Common myeloid progenitor, CD34-positive (primary cell): ENCODE results near the gene TGM2.

Experiments used
- CTCF ChIA-PET: fragments of 350-600 bp; sonication (Branson Sonifier 250); formaldehyde crosslinking; loops from one replicate; lab custom pipeline; 2021; ENCODE audit warnings: antibody characterized with exemption; lab: Charles Lee
- POLR2A ChIA-PET: fragments of 350-600 bp; sonication (Branson Sonifier 250); formaldehyde crosslinking; loops from one replicate; lab custom pipeline; 2021; ENCODE audit warnings: antibody characterized with exemption; lab: Charles Lee
- DNase-seq, 3 donors: peaks; one replicate each; pipeline versions ENCODE4 v3.0.0 to v3.0.0-alpha.2; 2013
- H3K27ac ChIP-seq, 2 experiments: 1 replicate in 1 of 2; 2 replicates in 1 of 2; pipeline ENCODE4 v1.7.0; 2013; ENCODE audit warnings: inconsistent platforms in 2 of 2, low read length in 2 of 2, mild to moderate bottlenecking in 2 of 2, low read depth in 1 of 2, moderate library complexity in 1 of 2; ENCODE audit not compliant: severe bottlenecking in 2 of 2, insufficient read depth in 1 of 2, poor library complexity in 1 of 2
- H3K27me3 ChIP-seq, 5 experiments: replicated peaks in 2 of 5; 1 replicate in 3 of 5; 2 replicates in 2 of 5; pipeline versions ENCODE4 v1.6.1 to v1.7.0; 2013; ENCODE audit warnings: low read length in 4 of 5, mild to moderate bottlenecking in 2 of 5, moderate library complexity in 2 of 5, inconsistent platforms in 1 of 5; ENCODE audit not compliant: insufficient read depth in 5 of 5, control insufficient read depth in 4 of 5
- H3K36me3 ChIP-seq, 4 experiments: 1 replicate in 2 of 4; 2 replicates in 2 of 4; pipeline versions ENCODE4 v1.6.1 to v1.7.0; 2013; ENCODE audit warnings: low read length in 3 of 4, control low read depth in 1 of 4, mild to moderate bottlenecking in 1 of 4; ENCODE audit not compliant: control insufficient read depth in 4 of 4, insufficient read depth in 4 of 4
- H3K4me1 ChIP-seq, 4 experiments: 1 replicate in 3 of 4; 2 replicates in 1 of 4; pipeline versions ENCODE4 v1.6.1 to v1.7.1; 2013; ENCODE audit warnings: low read length in 3 of 4, mild to moderate bottlenecking in 3 of 4, control low read depth in 1 of 4, inconsistent platforms in 1 of 4, moderate library complexity in 1 of 4; ENCODE audit not compliant: control insufficient read depth in 4 of 4, insufficient read depth in 4 of 4; ENCODE audit errors: control extremely low read depth in 1 of 4
- H3K4me3 ChIP-seq, 7 experiments: 1 replicate in 4 of 7; 2 replicates in 3 of 7; pipeline versions ENCODE4 v1.5.1 to v1.7.0; 2013; ENCODE audit warnings: mild to moderate bottlenecking in 7 of 7, low read length in 6 of 7, moderate library complexity in 6 of 7, inconsistent platforms in 2 of 7, low read depth in 2 of 7, control low read depth in 1 of 7; ENCODE audit not compliant: insufficient read depth in 4 of 7, control insufficient read depth in 1 of 7; ENCODE audit errors: extremely low read depth in 1 of 7
- H3K9me3 ChIP-seq, 5 experiments: 1 replicate in 4 of 5; 2 replicates in 1 of 5; pipeline versions ENCODE4 v1.6.1 to v1.7.1; 2013; ENCODE audit warnings: low read length in 4 of 5, mild to moderate bottlenecking in 2 of 5, inconsistent platforms in 1 of 5, low read depth in 1 of 5, moderate library complexity in 1 of 5; ENCODE audit not compliant: control insufficient read depth in 4 of 5, insufficient read depth in 2 of 5; ENCODE audit errors: control extremely low read depth in 1 of 5
- WGBS: methylation state at CpG from one replicate; pipeline ENCODE4 v1.1.5; 2013; ENCODE audit not compliant: insufficient coverage; 5-methylcytosine and 5-hydroxymethylcytosine counted together

The TGM2 gene

DNA sequence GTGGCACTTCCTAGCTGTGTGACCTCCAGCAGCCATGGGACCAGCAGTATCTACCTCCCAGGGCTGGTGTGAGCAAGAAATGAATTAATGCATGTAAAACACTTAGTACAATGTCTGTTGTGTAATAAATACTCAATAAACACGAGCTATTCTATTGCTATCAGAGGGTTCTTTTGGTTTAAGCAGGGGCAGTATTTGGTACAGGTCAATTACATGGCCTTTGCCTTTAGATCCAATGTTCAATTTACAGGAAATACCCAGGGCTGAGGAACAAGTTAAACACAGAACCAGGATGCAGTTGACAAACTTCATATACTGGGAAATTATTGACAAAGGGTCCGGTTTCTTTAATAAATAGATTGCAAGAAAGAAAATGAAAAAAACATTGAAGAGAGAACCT is 2.9 kb downstream of the TGM2 start:
- no peaks in the 10 kb centered on the region for H3K9me3 ChIP-seq
- ChIA-PET CTCF (interaction anchor here (0.9 to 1.6 kb wide), 3 partner anchors 16 to 105 kb away, joined by 3 to 4 read pairs (median 3); no protein-coding TSS in a partner anchor), POLR2A (no interaction called here)
- no peak for DNase-seq
- peaks cover 0 to 22% (median 2%) of the 10 kb centered on the region in 5 experiments for H3K27me3 ChIP-seq
- H3K4me3 ChIP-seq: no peak overlapping the region
- H3K4me1 ChIP-seq: peaks cover 0 to 7% (median 6%) of the 10 kb centered on the region in 4 experiments
- H3K36me3 ChIP-seq: no peaks in the 10 kb centered on the region
- no CpG with 5 or more reads among the region's 2 CpGs for WGBS
- H3K27ac ChIP-seq: no peak overlapping the region

DNA sequence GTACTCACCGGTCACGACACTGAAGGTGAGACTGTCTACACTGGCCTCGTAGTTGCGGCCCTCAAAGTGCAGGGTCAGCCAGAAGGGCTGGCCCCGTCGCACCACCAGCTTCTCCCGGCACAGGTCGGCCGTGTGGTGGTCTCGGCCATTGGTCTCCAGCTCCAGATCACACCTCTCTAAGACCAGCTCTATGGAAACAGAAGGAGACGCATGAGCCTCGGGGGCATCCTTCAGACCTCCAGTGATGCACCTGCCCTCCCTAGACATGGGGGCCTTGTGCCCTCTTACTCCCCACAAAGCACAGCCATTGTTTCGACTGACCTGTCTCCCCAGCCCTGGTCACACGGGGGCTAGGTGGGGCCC is 3.7 kb downstream of the TGM2 start:
- no peak overlapping the region for H3K4me3 ChIP-seq
- H3K4me1 ChIP-seq: peaks cover 0 to 7% (median 6%) of the 10 kb centered on the region in 4 experiments
- no peaks in the 10 kb centered on the region for H3K9me3 ChIP-seq
- 94% methylated on average over 2 of the region's 14 CpGs for WGBS
- DNase-seq: no peak
- H3K36me3 ChIP-seq: no peaks in the 10 kb centered on the region
- POLR2A ChIA-PET: no interaction called here
- H3K27me3 ChIP-seq: peaks cover 0 to 22% (median 2%) of the 10 kb centered on the region in 5 experiments
- no peak overlapping the region for H3K27ac ChIP-seq
- CTCF ChIA-PET: interaction anchor here (0.9 to 1.6 kb wide), 3 partner anchors 17 to 104 kb away, joined by 3 to 4 read pairs (median 3); no protein-coding TSS in a partner anchor

DNA sequence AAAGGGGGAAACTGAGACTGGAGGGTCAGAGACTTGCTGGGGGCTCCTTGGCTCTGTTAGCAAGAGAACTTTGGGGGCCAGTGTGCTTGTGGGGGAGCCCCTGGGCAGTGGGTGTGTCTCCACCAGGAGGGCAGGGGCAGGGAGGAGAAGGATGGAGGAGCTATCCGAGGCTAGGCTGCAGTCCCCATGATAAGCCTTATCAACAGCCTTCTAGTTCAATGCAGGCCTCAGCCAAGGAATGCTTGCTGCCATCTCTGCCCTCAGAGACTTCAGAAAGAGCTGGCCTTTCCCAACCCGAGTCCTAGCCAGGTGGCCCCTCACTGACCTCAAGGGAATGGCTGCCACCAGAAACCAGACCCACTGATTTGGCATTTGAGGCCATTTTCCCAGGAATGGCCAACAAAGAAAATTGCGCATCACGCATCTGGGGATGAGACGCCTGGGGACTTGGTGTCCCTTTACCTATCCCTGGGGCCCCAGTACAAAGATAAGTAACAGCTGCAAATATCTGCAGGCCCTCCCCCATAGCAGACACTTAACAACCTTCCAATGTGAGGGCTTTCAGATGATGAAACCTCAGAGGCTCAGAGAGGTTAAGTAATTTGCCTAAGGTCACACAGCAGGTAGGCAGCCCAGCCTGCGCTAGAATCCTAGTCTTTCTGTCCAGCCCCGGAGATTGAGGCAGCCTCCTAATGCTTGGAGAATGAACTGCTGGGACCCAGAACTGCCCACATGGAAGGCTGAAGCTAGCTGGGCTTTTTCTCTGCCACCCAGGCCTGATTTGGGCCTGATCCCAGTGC is 4.9 kb downstream of the TGM2 start:
- Histone ChIP-seq H3K36me3 (no peaks in the 10 kb centered on the region), H3K4me1 (peaks cover 0 to 3% (median 3%) of the 10 kb centered on the region in 4 experiments), H3K27ac (no peak overlapping the region), H3K4me3 (no peak overlapping the region), H3K9me3 (no peaks in the 10 kb centered on the region), H3K27me3 (peaks cover 0 to 15% (median 2%) of the 10 kb centered on the region in 5 experiments)
- CTCF ChIA-PET: interaction anchor here (1.3 to 1.5 kb wide), 2 partner anchors 47 to 63 kb away, joined by 3 to 4 read pairs; no protein-coding TSS in a partner anchor
- WGBS: 87% methylated on average over 7 of the region's 7 CpGs
- POLR2A ChIA-PET: no interaction called here
- peak in 1 of 3 donors; percentile 46 for DNase-seq

DNA sequence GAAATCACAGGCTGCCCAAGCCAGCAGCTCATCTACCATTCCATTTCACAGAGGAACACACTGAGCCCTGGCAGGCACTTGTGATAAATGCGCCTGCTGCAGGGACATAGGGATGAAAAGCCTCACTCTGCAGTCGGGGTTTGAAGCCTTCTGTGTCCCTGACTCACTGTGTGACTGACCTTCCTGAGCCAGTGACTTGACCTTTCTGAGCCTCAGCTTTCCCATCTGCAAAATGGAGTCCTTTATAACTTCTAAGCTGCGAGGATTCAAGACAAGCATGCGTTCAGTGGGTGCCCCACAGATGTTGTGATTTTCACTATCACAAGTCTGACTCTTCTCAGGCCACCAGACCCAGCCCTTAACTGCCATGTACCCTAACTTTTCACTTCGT is 5.5 kb downstream of the TGM2 start:
- CTCF ChIA-PET: interaction anchor here (1.3 to 1.5 kb wide), 2 partner anchors 46 to 64 kb away, joined by 3 to 4 read pairs; no protein-coding TSS in a partner anchor

DNA sequence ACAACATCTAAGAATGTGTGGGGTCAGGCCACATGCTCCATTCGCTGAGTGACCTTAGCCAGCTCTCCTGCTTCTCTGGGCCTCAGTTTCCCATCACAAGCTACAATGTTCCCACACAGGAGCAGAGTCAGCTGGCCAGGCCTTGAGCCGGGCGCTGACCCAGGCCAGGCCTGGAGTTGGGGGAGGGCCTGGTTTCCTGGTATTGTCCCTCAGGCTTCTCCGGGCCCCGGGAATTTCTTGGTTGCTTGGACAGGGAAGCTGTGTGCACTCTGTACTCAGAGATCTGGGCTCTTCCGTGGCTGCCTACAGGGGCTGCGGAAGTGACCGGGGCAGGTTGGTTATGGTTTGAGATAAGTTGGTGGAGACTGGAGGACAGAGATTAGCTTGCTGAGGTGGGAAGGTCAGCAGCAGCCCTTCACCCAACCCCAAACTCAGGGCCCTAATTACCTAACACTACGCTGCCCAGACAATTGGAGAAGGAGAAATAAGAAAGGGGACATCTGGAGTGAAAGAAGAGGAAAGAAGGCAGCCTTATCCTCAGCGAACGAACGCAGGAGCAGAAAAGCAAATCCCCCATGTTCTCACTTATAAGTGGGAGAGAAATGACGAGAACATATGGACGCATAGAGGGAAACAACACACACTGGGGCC is 6.2 kb downstream of the TGM2 start:
- ChIA-PET CTCF (interaction anchor here (1.3 to 1.5 kb wide), 2 partner anchors 45 to 64 kb away, joined by 3 to 4 read pairs; no protein-coding TSS in a partner anchor), POLR2A (no interaction called here)
- peaks cover 0 to 3% (median 0%) of the 10 kb centered on the region in 4 experiments for H3K4me1 ChIP-seq
- peaks cover 0 to 4% (median 0%) of the 10 kb centered on the region in 5 experiments for H3K27me3 ChIP-seq
- H3K9me3 ChIP-seq: no peaks in the 10 kb centered on the region
- 83% methylated on average over 5 of the region's 14 CpGs for WGBS
- H3K27ac ChIP-seq: no peak overlapping the region
- no peak for DNase-seq
- H3K36me3 ChIP-seq: no peaks in the 10 kb centered on the region
- H3K4me3 ChIP-seq: no peak overlapping the region

More for the DNA sequence above, 5.5 kb downstream of the TGM2 start:
- POLR2A ChIA-PET: no interaction called here
- no peaks in the 10 kb centered on the region for H3K36me3 ChIP-seq
- no peaks in the 10 kb centered on the region for H3K4me1 ChIP-seq
- no peaks in the 10 kb centered on the region for H3K9me3 ChIP-seq
- H3K27me3 ChIP-seq: peaks cover 0 to 11% (median 0%) of the 10 kb centered on the region in 5 experiments
- no peak overlapping the region for H3K27ac ChIP-seq
- DNase-seq: no peak
- WGBS: 95% methylated on average over 4 of the region's 5 CpGs
- H3K4me3 ChIP-seq: no peak overlapping the region

- ChIA-PET CTCF (interaction anchor here (0.9 to 1.5 kb wide), 4 partner anchors 9 to 65 kb away, joined by 3 to 4 read pairs (median 3); no protein-coding TSS in a partner anchor), POLR2A (interaction anchor here (0.6 kb wide), 1 partner anchor 447 kb away, joined by 3 read pairs; no protein-coding TSS in a partner anchor)
- Histone ChIP-seq H3K4me1 (peaks cover 0 to 5% (median 1%) of the 10 kb centered on the region in 4 experiments), H3K27ac (no peak overlapping the region), H3K4me3 (no peak overlapping the region), H3K27me3 (no peaks in the 10 kb centered on the region), H3K36me3 (no peaks in the 10 kb centered on the region), H3K9me3 (no peaks in the 10 kb centered on the region)
- DNase-seq: no peak
- WGBS: 96% methylated on average over 14 of the region's 14 CpGs
Measured at GRCh38 chr20:38157635-38158495, 7.2 kb downstream of the TGM2 start.
